ENCODE results near the gene LSM7.
"Not testable (repeated sequence)": the region's sequence is repeated elsewhere in the genome, so short reads cannot be mapped to it uniquely, and the experiment has no call there.

Gene LSM7

GRCh38 chr19:2352121-2352520, 23.7 kb upstream of the LSM7 start:
- CTCF ChIA-PET, result interaction anchor here (0.7 to 1.3 kb wide), 3 partner anchors 14 to 41 kb away, joined by 3 read pairs; no protein-coding TSS in a partner anchor
- no peak for DNase-seq (ENCODE audit: low read depth, low spot score)
- no peak overlapping the region for H3K4me3 ChIP-seq (ENCODE audit: low read depth, low read length)
- POLR2A ChIA-PET, result no interaction called here
- no peak for TF ChIP-seq CTCF (IDR thresholded peaks at IDR 0.05; ENCODE audit: insufficient read depth, low read length, missing control alignments)

GRCh38 chr19:2351591-2351990, 23.2 kb upstream of the LSM7 start:
- CTCF ChIA-PET, result interaction anchor here (1.0 to 1.3 kb wide), 2 partner anchors 14 kb away, joined by 3 read pairs; no protein-coding TSS in a partner anchor
- H3K4me3 ChIP-seq (ENCODE audit: low read depth, low read length), result no peak overlapping the region
- POLR2A ChIA-PET, result no interaction called here
- DNase-seq (ENCODE audit: low read depth, low spot score), result no peak
- TF ChIP-seq CTCF (IDR thresholded peaks at IDR 0.05; ENCODE audit: insufficient read depth, low read length, missing control alignments), result no peak

GRCh38 chr19:2350656-2351055, 22.3 kb upstream of the LSM7 start:
- CTCF ChIA-PET, result no interaction called here
- POLR2A ChIA-PET, result no interaction called here

GRCh38 chr19:2349818-2350217, 21.4 kb upstream of the LSM7 start:
- H3K4me3 ChIP-seq (ENCODE audit: low read depth, low read length); CTCF ChIA-PET; DNase-seq (ENCODE audit: low read depth, low spot score); POLR2A ChIA-PET: not testable (repeated sequence)

More at GRCh38 chr19:2350656-2351055, 22.3 kb upstream of the LSM7 start:
- DNase-seq (ENCODE audit: low read depth, low spot score), result no peak
- H3K4me3 ChIP-seq (ENCODE audit: low read depth, low read length), result no peak overlapping the region
- no peak for TF ChIP-seq CTCF (IDR thresholded peaks at IDR 0.05; ENCODE audit: insufficient read depth, low read length, missing control alignments)

GRCh38 chr19:2345794-2346663, 17.6 kb upstream of the LSM7 start:
- no peak for TF ChIP-seq CTCF (IDR thresholded peaks at IDR 0.05; ENCODE audit: insufficient read depth, low read length, missing control alignments)
- H3K4me3 ChIP-seq (ENCODE audit: low read depth, low read length), result no peak overlapping the region
- ChIA-PET CTCF (no interaction called here), POLR2A (no interaction called here)
- no peak for DNase-seq (ENCODE audit: low read depth, low spot score)

GRCh38 chr19:2345076-2345475, 16.7 kb upstream of the LSM7 start:
- no peak for DNase-seq (ENCODE audit: low read depth, low spot score)
- TF ChIP-seq CTCF (IDR thresholded peaks at IDR 0.05; ENCODE audit: insufficient read depth, low read length, missing control alignments), result no peak
- CTCF ChIA-PET, result no interaction called here
- POLR2A ChIA-PET, result no interaction called here
- no peak overlapping the region for H3K4me3 ChIP-seq (ENCODE audit: low read depth, low read length)

All from AG04449 (cell line).